ENCODE measurements around the gene DUSP19.
"Not testable (repeated sequence)": the region's sequence is repeated elsewhere in the genome, so short reads cannot be mapped to it uniquely, and the experiment has no call there.

- TF ChIP-seq ELF1 (IDR thresholded peaks at IDR 0.05; ENCODE audit: borderline replicate concordance, low read depth); EZH2 (IDR thresholded peaks at IDR 0.05); CTCF (IDR thresholded peaks at IDR 0.05 in 2 of 3, conservative IDR thresholded peaks at IDR 0.05 in 1 of 3; ENCODE audit: borderline replicate concordance in 1 of 3, insufficient read depth in 1 of 3, low read depth in 2 of 3, low read length in 2 of 3); POLR2A (IDR thresholded peaks at IDR 0.05; ENCODE audit: borderline replicate concordance, extremely low read depth, insufficient read depth, insufficient read length): not testable (repeated sequence)
These were observed 35.0 kb upstream of the DUSP19 start for GRCh38 chr2:183043580-183043979.

All from HCT116 (cell line).